GM15510 (cell line): Measurements from ENCODE around the gene MLF2.
A peak's percentile ranks its signal among the peaks of the same experiment; 100 is the strongest.

Experiments
- POLR2A ChIP-seq: IDR thresholded peaks from 3 replicates; pipeline ENCODE4 v1.6.1; 2011; ENCODE audit warnings: borderline replicate concordance; ENCODE audit not compliant: insufficient read length; ENCODE audit errors: extremely low read depth

MLF2 gene

GRCh38 chr12:6734506-6735387, 18.2 kb downstream of the MLF2 start:
- no peak for TF ChIP-seq POLR2A

DNA sequence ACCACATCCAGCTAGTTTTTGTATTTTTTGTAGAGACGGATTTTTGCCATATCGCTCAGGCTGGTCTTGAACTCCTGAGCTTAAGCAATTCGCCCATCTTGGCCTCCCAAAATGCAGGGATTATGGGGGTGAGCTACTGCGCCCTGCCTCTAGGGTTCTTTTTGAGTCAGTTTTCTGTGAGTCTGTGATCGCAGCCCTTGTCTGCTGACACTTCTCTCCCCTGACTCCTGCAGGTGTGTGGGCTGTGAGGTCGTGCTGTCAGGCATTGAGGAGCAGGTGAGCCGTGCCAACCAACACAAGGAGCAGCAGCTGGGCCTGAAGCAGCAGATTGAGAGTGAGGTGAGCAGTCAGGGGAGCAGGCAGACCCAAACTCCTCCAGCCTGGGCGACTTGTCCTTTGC, 22.8 kb downstream of the MLF2 start:
- no peak for TF ChIP-seq POLR2A

- no peak for TF ChIP-seq POLR2A
These were observed 23.8 kb downstream of the MLF2 start for GRCh38 chr12:6729186-6729585.

GRCh38 chr12:6725350-6725749, 27.6 kb downstream of the MLF2 start:
- TF ChIP-seq POLR2A = no peak

DNA sequence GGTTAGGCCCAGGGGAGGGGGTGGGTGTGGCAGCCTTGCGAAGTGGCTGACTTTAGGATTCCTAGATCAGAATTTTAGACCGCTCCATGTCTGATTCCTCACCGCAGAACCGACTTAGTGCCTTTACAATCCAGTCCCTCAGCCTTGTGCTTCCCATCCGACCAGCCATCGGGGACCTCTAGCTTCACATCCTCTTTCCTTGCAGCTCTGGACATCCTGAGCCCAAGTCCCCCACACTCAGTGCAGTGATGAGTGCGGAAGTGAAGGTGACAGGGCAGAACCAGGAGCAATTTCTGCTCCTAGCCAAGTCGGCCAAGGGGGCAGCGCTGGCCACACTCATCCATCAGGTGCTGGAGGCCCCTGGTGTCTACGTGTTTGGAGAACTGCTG, 28.5 kb downstream of the MLF2 start:
- TF ChIP-seq POLR2A = no peak

DNA sequence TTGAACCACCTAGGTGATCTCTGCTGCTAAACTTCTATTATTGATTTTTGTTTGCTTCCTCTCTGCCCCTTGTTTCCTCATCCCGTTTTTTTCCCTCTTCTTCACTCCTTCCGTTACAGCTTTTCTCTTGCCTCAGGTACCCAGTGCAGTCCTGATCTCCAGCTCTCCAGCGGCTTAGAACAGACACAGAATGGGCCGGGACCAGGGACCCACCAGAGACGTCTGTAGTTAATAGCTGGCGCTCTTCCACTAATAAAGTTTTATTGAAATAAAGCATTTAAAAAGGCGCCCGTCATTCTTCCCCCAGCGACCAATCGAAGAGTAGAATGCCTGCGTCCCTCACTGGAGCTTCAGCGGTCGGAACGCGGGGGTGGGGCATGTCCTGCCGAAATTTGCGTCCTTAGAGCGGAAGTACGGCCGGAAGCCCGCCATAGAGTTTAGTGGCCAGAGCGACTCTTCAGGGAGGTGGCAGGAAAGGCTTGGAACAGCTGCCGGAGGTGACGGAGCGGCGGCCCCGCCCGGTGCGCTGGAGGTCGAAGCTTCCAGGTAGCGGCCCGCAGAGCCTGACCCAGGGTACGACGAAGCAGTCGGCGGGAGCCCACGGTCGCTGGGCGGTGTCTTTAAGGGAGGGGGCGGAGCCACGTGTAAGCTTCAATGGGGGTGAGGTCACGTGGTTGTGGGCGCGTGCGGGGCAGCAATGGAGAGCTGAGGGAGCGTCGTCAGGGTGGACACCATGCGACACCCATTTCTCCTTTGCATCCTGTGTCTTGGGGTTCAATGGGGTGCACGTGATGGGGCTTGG, 29.1 kb downstream of the MLF2 start, which contains the start of gene COPS7A:
COPS7A (plus strand) TSS at position 440 of the 802 bp plus-strand sequence. CDS start 611 bp downstream, outside the sequence.
- peak; percentile 78 for TF ChIP-seq POLR2A

GRCh38 chr12:6722863-6723262, 30.1 kb downstream of the MLF2 start:
- TF ChIP-seq POLR2A = no peak

DNA sequence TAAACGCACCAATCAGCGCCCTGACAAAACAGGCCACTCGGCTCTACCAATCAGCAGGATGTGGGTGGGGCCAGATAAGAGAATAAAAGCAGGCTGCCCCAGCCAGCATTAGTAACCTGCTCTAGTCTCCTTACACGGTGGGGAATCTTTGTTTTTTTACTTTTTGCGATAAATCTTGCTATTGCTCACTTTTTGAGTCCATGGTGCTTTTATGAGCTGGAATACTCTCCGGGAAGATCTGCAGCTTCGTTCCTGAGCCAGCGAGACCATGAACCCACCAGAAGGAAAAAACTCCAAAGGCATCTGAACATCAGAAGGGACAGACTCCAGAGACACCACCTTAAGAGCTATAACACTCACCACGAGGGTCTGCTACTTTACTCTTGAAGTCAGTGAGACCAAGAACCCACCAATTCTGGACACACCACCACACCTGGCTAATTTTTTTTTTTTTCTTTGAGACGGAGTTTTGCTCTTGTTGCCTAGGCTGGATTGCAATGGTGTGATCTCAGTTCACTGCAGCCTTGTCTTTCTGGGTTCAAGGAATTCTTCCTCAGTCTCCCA, 36.0 kb downstream of the MLF2 start:
- no peak for TF ChIP-seq POLR2A

DNA sequence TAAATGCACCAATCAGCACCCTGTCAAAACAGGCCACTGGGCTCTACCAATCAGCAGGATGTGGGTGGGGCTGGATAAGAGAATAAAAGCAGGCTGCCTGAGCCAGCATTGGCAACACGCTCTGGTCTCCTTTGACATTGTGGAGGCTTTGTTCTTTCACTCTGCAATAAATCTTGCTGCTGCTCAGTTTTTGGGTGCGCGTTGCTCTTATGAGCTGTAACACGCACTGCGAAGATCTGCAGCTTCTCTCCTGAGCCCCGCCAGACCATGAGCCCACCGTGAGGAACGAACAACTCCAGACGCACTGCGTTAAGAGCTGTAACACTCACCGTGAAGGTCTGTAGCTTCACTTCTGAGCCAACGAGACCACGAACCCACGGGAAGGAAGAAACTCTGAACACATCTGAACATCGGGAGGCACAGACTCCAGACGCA, 44.0 kb downstream of the MLF2 start:
- TF ChIP-seq POLR2A = no peak

- no peak for TF ChIP-seq POLR2A
These were observed 49.3 kb downstream of the MLF2 start for GRCh38 chr12:6703631-6704030.

DNA sequence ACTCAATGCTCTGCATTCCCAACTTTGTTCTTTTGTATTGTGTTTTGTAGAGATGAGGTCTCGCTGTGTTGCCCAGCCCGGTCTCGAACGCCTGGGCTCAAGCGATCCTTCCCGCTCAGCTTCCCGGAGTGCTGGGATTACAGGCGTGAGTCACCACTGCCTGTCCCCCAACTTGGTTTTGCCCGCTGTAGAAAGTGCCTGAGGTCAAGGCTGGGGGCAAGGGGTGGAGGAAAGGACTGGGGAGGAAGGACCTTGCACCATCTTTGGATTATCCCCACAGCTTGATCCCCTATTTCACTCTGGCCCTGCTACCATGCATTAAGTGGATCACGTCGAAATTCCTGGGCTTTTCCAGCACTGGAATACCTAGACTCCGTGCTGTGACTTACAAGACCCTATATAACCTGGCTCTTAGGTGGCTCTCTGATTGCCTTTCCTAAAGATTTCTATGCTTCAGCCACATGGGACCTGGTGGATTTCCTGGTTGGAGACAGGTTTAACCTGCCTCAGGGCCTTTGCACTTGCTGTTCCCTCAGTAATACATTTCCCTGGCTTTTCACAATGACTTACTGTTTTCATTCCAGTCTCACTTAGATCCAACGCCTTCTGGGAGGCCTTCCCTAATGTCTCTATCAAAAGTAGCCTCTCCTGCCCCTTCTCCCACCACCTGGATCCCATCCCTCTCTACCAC, 51.7 kb downstream of the MLF2 start:
- TF ChIP-seq POLR2A = no peak

GRCh38 chr12:6700646-6701051, 52.3 kb downstream of the MLF2 start, which contains the start of gene PIANP:
Gene PIANP (minus strand): TSS chr12:6700815. CDS start chr12:6698061, 2,754 bp downstream.
- TF ChIP-seq POLR2A = no peak

GRCh38 chr12:6699989-6700645, 52.8 kb downstream of the MLF2 start:
- TF ChIP-seq POLR2A = no peak
